Measurements from ENCODE around the gene SLC25A4. TPM values are rescaled to one million over a fixed set of nuclear protein-coding genes. Genes with fewer than 3 reads are reported as not detected.

The SLC25A4 gene
- total RNA-seq, 6 experiments from 2014 or later, result 24.1 to 36.7 (median 27.0) TPM

GRCh38 chr4:185128272-185129119 lies 14.6 kb upstream of the SLC25A4 start:
- ATAC-seq (peak; percentile 63 to 67 (median 66)), DNase-seq (no peak)
- H3K9me3 ChIP-seq, result no peaks in the 10 kb centered on the region
- peaks cover 0 to 6% (median 0%) of the 10 kb centered on the region in 4 donors for H3K4me1 ChIP-seq
- H3K36me3 ChIP-seq, result no peaks in the 10 kb centered on the region
- intact Hi-C loops (cut with DNase I), result no loop called here
- no peaks in the 10 kb centered on the region for H3K27me3 ChIP-seq
- 8% methylated on average over 24 of the region's 74 CpGs for WGBS (ENCODE audit: insufficient coverage, low coverage, low lambda C conversion rate, missing lambda C conversion rate)
- TF ChIP-seq CTCF (IDR thresholded peaks at IDR 0.05), result peak in 1 of 4 donors; percentile 23
- no peak for TF ChIP-seq POLR2A (IDR thresholded peaks at IDR 0.05)
- peak overlapping the region in 1 of 3 donors; percentile 5 for H3K27ac ChIP-seq
- peak overlapping the region; percentile 54 to 63 (median 54) for H3K4me3 ChIP-seq

- intact Hi-C loops (cut with DNase I), result loop anchor here in 1 of 2 donors (10.0 kb wide), 1 partner anchor 130 kb away; no protein-coding TSS in a partner anchor
Observed at GRCh38 chr4:185134307-185134869, 8.7 kb upstream of the SLC25A4 start.

GRCh38 chr4:185137233-185137925 lies 5.7 kb upstream of the SLC25A4 start:
- peaks cover 0 to 11% (median 2%) of the 10 kb centered on the region in 4 donors for H3K4me1 ChIP-seq
- H3K36me3 ChIP-seq, result no peaks in the 10 kb centered on the region
- no peak overlapping the region for H3K27ac ChIP-seq
- 86% methylated on average over 20 of the region's 24 CpGs for WGBS (ENCODE audit: insufficient coverage, low coverage, low lambda C conversion rate, missing lambda C conversion rate)
- no peak for TF ChIP-seq POLR2A (IDR thresholded peaks at IDR 0.05)
- TF ChIP-seq CTCF (IDR thresholded peaks at IDR 0.05), result no peak
- intact Hi-C loops (cut with DNase I), result loop anchor here (5.0 to 10.0 kb wide), 2 partner anchors 100 to 133 kb away; no protein-coding TSS in a partner anchor
- no peak for DNase-seq
- H3K27me3 ChIP-seq, result no peaks in the 10 kb centered on the region
- H3K4me3 ChIP-seq, result no peak overlapping the region
- no peaks in the 10 kb centered on the region for H3K9me3 ChIP-seq
- ATAC-seq, result no peak

More at GRCh38 chr4:185134307-185134869, 8.7 kb upstream of the SLC25A4 start:
- TF ChIP-seq POLR2A (IDR thresholded peaks at IDR 0.05) (no peak), CTCF (IDR thresholded peaks at IDR 0.05) (peak; percentile 74 to 80 (median 77))
- ATAC-seq (peak; percentile 87 to 93 (median 90)), DNase-seq (no peak)
- Histone ChIP-seq H3K27me3 (no peaks in the 10 kb centered on the region), H3K4me3 (no peak overlapping the region), H3K36me3 (no peaks in the 10 kb centered on the region), H3K27ac (no peak overlapping the region), H3K9me3 (no peaks in the 10 kb centered on the region), H3K4me1 (no peaks in the 10 kb centered on the region)
- WGBS (ENCODE audit: insufficient coverage, low coverage, low lambda C conversion rate, missing lambda C conversion rate), result 33% methylated on average over 3 of the region's 3 CpGs

GRCh38 chr4:185138161-185138560 lies 4.9 kb upstream of the SLC25A4 start:
- TF ChIP-seq POLR2A (IDR thresholded peaks at IDR 0.05), result no peak
- TF ChIP-seq CTCF (IDR thresholded peaks at IDR 0.05), result no peak
- intact Hi-C loops (cut with DNase I), result loop anchor here (5.0 to 10.0 kb wide), 2 partner anchors 101 to 133 kb away; no protein-coding TSS in a partner anchor
- no peaks in the 10 kb centered on the region for H3K27me3 ChIP-seq
- DNase-seq (no peak), ATAC-seq (no peak)
- H3K4me1 ChIP-seq, result peaks cover 0 to 13% (median 3%) of the 10 kb centered on the region in 4 donors
- H3K36me3 ChIP-seq, result no peaks in the 10 kb centered on the region
- H3K27ac ChIP-seq, result no peak overlapping the region
- no peak overlapping the region for H3K4me3 ChIP-seq
- WGBS (ENCODE audit: insufficient coverage, low coverage, low lambda C conversion rate, missing lambda C conversion rate), result 52% methylated on average over 10 of the region's 10 CpGs
- no peaks in the 10 kb centered on the region for H3K9me3 ChIP-seq

Data from right lobe of liver (tissue), 6 donors.